Fibroblast of skin of left biceps (primary cell): Measurements from ENCODE around the gene RYR1.
"Not testable (repeated sequence)": the region's sequence is repeated elsewhere in the genome, so short reads cannot be mapped to it uniquely, and the experiment has no call there.

Source experiments
- DNase-seq, 2 experiments: peaks; one replicate each; pipeline ENCODE4 v3.0.0-alpha.2; 2013; ENCODE audit warnings: low read depth in 2 of 2

The RYR1 gene

GRCh38 chr19:38457202-38457601 is 23.7 kb downstream of the RYR1 start:
- DNase-seq, result no peak

GRCh38 chr19:38457690-38458405 is 24.4 kb downstream of the RYR1 start:
- DNase-seq, result no peak

- DNase-seq, result no peak
Measured at GRCh38 chr19:38458991-38459390, 25.5 kb downstream of the RYR1 start.

- DNase-seq, result no peak
Measured at GRCh38 chr19:38463365-38463764, 29.9 kb downstream of the RYR1 start.

DNA sequence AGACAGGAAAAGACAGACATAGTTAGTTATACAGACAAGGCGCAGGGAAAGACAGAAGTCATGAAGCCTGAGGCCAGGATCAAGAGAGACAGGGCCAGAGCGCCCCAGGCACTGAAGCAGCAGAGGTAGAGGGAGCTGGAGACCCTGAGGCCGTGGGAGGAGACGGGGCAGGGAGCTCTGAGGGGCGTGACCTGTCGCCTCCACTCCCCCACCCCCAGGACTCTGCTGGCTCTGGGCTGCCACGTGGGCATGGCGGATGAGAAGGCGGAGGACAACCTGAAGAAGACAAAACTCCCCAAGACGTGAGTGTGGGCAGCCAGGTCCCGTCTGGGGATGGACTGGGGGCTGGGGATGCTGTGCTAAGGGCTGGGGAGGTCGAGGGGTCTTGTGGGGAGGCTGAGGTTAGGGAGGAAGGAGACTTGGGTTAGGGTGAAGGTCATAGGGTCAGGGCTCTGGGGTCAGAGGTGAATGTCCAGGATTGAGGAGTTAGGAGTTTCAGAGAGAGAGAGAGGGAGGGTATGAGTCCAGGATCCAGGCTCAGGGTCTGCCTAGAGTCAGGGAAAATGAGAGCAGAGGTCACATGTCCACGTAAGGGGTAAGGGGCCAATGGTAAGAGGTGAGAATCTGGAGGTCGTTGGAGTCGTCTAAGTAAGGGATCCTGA is 31.1 kb downstream of the RYR1 start:
- no peak for DNase-seq

GRCh38 chr19:38466050-38466449 is 32.6 kb downstream of the RYR1 start:
- DNase-seq, result no peak

DNA sequence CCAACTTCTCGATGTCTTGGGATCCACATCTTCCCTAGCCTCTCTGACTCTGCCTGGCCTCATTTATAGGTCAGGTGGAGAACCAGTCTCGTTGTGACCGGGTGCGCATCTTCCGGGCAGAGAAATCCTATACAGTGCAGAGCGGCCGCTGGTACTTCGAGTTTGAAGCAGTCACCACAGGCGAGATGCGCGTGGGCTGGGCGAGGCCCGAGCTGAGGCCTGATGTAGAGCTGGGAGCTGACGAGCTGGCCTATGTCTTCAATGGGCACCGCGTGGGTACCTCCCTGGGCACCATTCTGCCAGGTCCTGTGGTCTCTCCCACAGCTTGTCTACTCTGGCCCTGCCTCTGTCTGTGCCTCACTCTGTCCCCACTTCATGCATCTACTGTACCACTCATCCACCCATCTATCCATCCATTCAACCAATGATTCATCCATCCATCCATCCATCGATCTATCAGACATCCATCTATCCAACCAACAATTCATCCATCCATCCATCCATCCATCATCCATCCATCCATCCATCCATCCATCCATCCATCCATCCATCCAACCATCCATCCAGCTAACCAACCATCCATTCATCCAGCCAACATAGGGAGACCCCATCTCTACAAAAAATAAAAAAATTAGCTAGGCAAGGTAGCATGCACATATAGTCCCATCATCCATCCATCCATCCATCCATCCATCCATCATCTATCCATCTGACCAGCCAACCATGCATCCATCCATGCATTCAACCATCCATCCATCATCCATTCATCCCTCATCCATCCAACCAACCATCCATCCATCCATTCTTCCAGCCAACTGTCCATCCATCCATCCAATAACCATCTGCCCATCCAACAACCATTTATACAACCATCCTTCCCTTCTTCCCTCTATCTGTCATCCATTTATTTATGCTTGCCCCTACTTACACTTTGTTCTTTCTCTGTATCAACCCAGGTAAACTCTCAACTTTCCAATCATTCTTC is 34.3 kb downstream of the RYR1 start:
- DNase-seq, result no peak

DNA sequence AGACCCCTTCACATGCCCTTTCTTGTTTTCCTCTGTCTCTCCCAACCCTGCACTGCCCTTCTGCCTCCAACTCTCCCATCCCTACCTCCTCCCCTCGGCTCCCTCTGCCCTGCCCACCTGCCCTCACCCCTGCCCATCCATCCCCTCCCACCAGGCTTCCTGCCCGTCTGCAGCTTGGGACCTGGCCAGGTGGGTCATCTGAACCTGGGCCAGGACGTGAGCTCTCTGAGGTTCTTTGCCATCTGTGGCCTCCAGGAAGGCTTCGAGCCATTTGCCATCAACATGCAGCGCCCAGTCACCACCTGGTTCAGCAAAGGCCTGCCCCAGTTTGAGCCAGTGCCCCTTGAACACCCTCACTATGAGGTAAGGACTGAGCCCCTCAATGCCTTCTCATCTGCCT is 35.7 kb downstream of the RYR1 start:
- no peak for DNase-seq

- no peak for DNase-seq
Measured at GRCh38 chr19:38470788-38471480, 37.4 kb downstream of the RYR1 start.

GRCh38 chr19:38472725-38473124 is 39.2 kb downstream of the RYR1 start:
- not testable (repeated sequence) for DNase-seq

- no peak for DNase-seq
Measured at GRCh38 chr19:38473201-38473600, 39.7 kb downstream of the RYR1 start.

DNA sequence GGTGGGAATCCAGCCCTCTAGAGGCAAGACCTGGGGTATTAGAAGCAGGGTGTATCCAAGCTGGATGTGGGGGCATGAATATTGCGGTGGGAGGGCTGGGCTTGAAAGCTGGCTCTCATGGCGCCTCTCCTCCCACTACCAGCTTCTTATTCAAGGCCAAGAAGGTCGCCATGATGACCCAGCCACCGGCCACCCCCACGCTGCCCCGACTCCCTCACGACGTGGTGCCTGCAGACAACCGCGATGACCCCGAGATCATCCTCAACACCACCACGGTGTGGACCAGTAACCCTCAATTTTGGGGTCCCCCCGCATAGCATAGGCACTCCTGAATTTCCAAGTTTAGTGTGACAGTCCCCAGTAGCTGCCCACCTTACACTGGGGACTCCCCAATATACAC is 41.7 kb downstream of the RYR1 start:
- DNase-seq, result no peak

- no peak for DNase-seq
Measured at GRCh38 chr19:38478273-38478971, 44.9 kb downstream of the RYR1 start.

DNA sequence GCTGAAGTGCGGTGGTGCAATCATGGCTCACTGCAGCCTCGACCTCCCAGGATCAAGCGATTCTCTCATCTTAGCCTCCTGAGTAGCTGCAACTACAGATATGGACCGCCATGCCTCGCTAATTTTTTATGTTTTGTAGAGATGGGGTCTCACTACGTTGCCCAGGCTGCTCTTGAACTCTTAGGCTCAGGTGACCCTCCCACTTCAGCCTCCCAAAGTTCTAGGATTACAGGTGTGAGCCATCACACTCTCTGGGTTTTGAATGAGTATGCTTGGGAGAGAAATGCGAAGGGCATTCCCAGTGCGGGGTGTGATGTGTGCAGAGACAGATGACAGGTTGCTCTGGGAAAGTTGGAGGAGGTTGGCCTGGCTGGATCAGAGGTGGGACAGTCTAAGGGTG is 49.0 kb downstream of the RYR1 start:
- DNase-seq, result no peak

- DNase-seq, result no peak
Measured at GRCh38 chr19:38483016-38483630, 49.6 kb downstream of the RYR1 start.

DNA sequence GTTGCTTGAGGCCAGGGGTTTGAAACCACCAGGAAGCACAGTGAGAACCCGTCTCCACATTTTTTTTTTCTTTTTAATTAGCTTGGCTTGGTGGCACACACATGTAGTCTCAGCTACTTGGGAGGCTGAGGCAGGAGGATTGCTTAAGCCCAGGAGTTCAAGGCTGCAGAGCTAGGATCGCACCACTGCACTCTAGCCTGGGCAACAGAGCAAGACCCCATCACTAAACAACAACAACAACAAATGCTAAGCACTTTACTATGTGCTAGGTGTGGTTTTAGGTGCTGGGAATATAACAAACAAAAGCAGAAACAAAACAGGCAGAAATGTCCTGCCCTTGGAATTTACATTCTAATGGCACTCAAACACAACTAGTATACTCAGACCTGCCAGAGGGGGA is 51.3 kb downstream of the RYR1 start:
- no peak for DNase-seq

GRCh38 chr19:38485541-38486285 is 52.2 kb downstream of the RYR1 start:
- DNase-seq, result no peak

DNA sequence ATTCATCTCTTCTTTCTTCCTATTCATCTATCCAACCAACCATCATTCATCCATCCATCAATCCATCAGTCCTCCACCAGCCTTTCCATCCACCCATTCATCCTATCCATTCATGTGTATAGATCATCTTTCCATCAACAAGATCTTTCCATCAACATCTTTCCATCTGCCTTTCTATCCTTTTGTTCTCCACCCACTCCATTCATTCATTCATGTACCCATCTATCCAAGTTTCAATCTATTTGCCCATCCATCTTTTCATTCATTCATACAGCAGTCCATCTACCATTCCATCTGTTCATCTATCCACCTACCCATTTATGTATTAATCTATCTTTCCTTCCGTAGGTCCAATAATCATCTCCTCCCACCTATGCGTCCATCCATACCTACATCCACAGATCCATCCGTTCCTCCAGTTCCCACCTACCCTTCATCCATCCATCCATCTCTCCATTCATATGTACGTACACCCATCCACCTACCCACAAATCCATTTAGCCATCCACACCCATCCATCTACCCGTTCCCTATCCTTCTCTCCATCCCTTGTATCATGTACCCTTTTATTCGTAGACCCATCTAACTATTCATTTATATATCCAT is 53.3 kb downstream of the RYR1 start:
- DNase-seq, result no peak

GRCh38 chr19:38488096-38488495 is 54.6 kb downstream of the RYR1 start:
- DNase-seq, result no peak
